LNCaP clone FGC (cell line): ENCODE results near the gene COL23A1.

Source experiments
- DNase-seq: peaks from one replicate; pipeline ENCODE4 v3.0.0-alpha.2; 2011; ENCODE audit warnings: low read depth
- H3K4me3 ChIP-seq: 2 replicates; pipeline ENCODE4 v1.5.1; 2011; ENCODE audit warnings: mild to moderate bottlenecking, low read depth, low read length, control low read depth
- TF ChIP-seq, protein P1 (sequence below): IDR thresholded peaks from 2 replicates; pipeline ENCODE4 v1.5.1; 2012; ENCODE audit warnings: mild to moderate bottlenecking; ENCODE audit not compliant: control insufficient read depth, insufficient read depth; ENCODE audit errors: extremely low read depth

The COL23A1 gene

GRCh38 chr5:178416206-178416882 lies 173.8 kb downstream of the COL23A1 start:
- H3K4me3 ChIP-seq, result no peak overlapping the region
- no peak for DNase-seq
- TF ChIP-seq, protein P1, sequence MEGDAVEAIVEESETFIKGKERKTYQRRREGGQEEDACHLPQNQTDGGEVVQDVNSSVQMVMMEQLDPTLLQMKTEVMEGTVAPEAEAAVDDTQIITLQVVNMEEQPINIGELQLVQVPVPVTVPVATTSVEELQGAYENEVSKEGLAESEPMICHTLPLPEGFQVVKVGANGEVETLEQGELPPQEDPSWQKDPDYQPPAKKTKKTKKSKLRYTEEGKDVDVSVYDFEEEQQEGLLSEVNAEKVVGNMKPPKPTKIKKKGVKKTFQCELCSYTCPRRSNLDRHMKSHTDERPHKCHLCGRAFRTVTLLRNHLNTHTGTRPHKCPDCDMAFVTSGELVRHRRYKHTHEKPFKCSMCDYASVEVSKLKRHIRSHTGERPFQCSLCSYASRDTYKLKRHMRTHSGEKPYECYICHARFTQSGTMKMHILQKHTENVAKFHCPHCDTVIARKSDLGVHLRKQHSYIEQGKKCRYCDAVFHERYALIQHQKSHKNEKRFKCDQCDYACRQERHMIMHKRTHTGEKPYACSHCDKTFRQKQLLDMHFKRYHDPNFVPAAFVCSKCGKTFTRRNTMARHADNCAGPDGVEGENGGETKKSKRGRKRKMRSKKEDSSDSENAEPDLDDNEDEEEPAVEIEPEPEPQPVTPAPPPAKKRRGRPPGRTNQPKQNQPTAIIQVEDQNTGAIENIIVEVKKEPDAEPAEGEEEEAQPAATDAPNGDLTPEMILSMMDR, result no peak

GRCh38 chr5:178415353-178415752 lies 174.8 kb downstream of the COL23A1 start:
- no peak overlapping the region for H3K4me3 ChIP-seq
- DNase-seq, result no peak
- TF ChIP-seq, protein P1, result no peak

DNA sequence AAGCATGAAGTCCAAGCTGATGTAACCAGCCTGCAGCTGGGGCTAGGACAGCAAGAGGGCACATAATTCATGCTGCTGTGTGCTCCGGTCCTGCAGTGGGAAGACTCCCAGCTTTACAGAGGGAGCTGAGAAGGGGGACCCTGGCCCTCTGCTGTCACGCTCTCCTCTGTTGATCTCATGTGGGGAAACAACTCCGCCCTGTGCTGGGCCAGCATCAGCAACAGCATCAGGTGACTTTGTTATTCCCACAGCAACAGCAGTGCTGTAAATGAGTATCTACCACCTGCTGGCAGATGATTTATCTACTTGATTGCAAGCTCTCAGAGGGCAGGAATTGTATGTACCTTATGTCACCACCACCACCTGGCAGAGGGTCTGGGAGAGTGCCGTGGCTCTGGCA lies 176.2 kb downstream of the COL23A1 start:
- no peak overlapping the region for H3K4me3 ChIP-seq
- TF ChIP-seq, protein P1, result no peak
- DNase-seq, result no peak

- no peak for DNase-seq
- TF ChIP-seq, protein P1, result no peak
Measured at GRCh38 chr5:178411083-178411482, 179.1 kb downstream of the COL23A1 start.

GRCh38 chr5:178407646-178408045 lies 182.5 kb downstream of the COL23A1 start:
- no peak overlapping the region for H3K4me3 ChIP-seq
- DNase-seq, result no peak
- TF ChIP-seq, protein P1, result no peak

More at GRCh38 chr5:178411083-178411482, 179.1 kb downstream of the COL23A1 start:
- no peak overlapping the region for H3K4me3 ChIP-seq

GRCh38 chr5:178404987-178405386 lies 185.2 kb downstream of the COL23A1 start:
- DNase-seq, result no peak
- TF ChIP-seq, protein P1, result no peak
- no peak overlapping the region for H3K4me3 ChIP-seq

DNA sequence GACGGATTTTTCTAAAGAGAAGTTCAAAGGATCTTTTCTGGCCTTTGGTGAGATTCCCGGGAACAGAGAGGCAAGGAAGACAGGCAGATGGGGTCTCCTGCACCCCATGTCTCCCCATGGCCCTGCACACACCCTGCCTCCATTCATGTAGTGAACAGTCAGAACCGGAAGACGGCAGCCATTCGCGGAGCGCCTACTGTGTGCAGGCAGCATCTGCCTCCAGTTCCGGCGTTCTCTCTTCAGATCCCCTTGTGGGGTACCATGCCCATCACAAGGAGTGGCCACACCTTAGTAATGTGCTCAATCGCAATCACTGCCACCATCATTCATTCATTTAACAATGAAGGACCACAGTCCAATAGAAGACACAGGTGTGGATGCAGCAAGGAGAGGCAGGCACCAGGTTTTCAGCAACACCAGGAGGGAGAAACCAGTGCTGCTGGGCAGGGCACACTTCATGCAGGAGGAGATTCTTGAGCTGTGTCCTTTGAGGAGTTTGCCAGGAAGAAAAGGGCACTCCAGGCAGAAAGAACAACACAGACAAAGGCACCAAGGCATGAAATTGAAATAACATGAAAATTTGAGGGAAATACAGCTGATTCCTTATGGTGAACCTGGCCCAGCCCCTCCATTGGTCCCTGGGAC lies 186.1 kb downstream of the COL23A1 start:
- DNase-seq, result no peak
- TF ChIP-seq, protein P1, result no peak
- no peak overlapping the region for H3K4me3 ChIP-seq
